ENCODE measurements around the gene DIAPH2.

DNA sequence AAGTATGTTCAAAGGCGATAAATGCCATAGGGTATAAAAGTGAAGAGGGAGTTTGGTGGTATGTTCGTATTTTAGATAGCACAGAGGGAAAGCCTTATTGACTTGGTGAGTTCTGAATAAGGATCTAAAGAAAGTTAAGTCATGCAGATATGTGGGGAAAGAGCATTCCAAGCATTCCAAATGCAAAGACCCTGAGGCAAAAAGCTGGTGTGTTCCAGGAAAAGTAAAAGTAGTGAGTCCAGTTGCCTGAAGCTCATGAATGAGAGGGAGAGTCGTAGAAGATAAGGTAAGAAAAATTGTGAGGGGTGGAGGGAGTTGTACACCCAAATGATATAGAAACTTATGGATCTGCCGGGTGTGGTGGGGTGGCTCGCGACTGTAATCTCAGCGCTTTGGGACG lies 625.7 kb downstream of the DIAPH2 start:
- TF ChIP-seq POLR2AphosphoS5 (IDR thresholded peaks at IDR 0.05; ENCODE audit: low read depth, low read length): no peak
- TF ChIP-seq TAF1 (IDR thresholded peaks at IDR 0.05; ENCODE audit: low read depth, low read length): no peak
- no peak for TF ChIP-seq POLR2A (IDR thresholded peaks at IDR 0.05; ENCODE audit: low read depth, low read length)
- no peak for TF ChIP-seq PAX5 (IDR thresholded peaks at IDR 0.05; ENCODE audit: insufficient read depth, low read length, severe bottlenecking)

Measured in GM12891 (cell line).